Measurements from ENCODE around the gene THADA. TPM values are rescaled to one million over a fixed set of nuclear protein-coding genes. Genes with fewer than 3 reads are reported as not detected.

Gene THADA
- total RNA-seq, 1 experiment from 2014 or later = 27.5 TPM

GRCh38 chr2:43262951-43263350, 332.9 kb downstream of the THADA start:
- ATAC-seq = no peak

DNA sequence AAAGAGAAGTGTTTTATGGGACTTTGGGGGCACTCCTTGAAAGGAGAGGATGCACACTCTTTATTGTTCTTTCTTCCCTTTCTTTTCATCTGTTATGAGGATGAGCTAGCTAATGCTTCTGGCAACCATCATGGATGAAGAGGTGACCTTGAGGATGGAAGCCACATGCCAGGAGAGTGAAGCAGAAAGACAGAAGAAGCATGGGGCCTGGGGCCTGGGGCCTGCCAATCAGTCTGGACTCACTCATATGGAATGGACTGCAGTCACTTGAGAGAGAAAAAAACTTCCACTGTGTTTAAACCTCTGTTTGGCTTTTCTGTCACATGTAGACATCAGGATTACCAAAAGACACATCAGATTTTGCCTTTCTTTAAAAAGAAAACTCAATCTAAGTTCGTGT, 333.6 kb downstream of the THADA start:
- CTCF ChIA-PET = no interaction called here
- no peak for DNase-seq (ENCODE audit: low spot score)
- Mint-ChIP-seq H3K4me3 (no peak overlapping the region), H3K27me3 (ENCODE audit: low read depth) (no peaks in the 10 kb centered on the region), H3K36me3 (no peaks in the 10 kb centered on the region), H3K9me3 (no peaks in the 10 kb centered on the region), H3K4me1 (peaks cover 13% of the 10 kb centered on the region), H3K27ac (no peak overlapping the region)
- POLR2A ChIA-PET = no interaction called here
- TF ChIP-seq ZNF423 (CRISPR knock-in tag; IDR thresholded peaks at IDR 0.05) = no peak
- TF ChIP-seq GRHL2 (CRISPR knock-in tag; IDR thresholded peaks at IDR 0.05; ENCODE audit: insufficient replicate concordance, severe bottlenecking) = no peak
- no peak for ATAC-seq

More at GRCh38 chr2:43262951-43263350, 332.9 kb downstream of the THADA start:
- Mint-ChIP-seq H3K4me3 (no peak overlapping the region), H3K4me1 (peaks cover 17% of the 10 kb centered on the region), H3K9me3 (no peaks in the 10 kb centered on the region), H3K36me3 (no peaks in the 10 kb centered on the region), H3K27ac (no peak overlapping the region), H3K27me3 (ENCODE audit: low read depth) (no peaks in the 10 kb centered on the region)
- no peak for TF ChIP-seq PRDM15 (CRISPR knock-in tag; IDR thresholded peaks at IDR 0.05)
- TF ChIP-seq ZNF671 (CRISPR knock-in tag; IDR thresholded peaks at IDR 0.05) = no peak
- CTCF ChIA-PET = interaction anchor here (1.0 kb wide), 1 partner anchor 8 kb away, joined by 3 read pairs; no protein-coding TSS in a partner anchor
- DNase-seq (ENCODE audit: low spot score) = no peak
- POLR2A ChIA-PET = no interaction called here

GRCh38 chr2:43259512-43259911, 336.3 kb downstream of the THADA start:
- Mint-ChIP-seq H3K27ac (no peak overlapping the region), H3K4me3 (no peak overlapping the region), H3K4me1 (no peaks in the 10 kb centered on the region), H3K27me3 (ENCODE audit: low read depth) (no peaks in the 10 kb centered on the region), H3K9me3 (no peaks in the 10 kb centered on the region), H3K36me3 (no peaks in the 10 kb centered on the region)
- ATAC-seq (no peak), DNase-seq (ENCODE audit: low spot score) (no peak)
- ChIA-PET CTCF (no interaction called here), POLR2A (no interaction called here)
- TF ChIP-seq HMGA2 (CRISPR knock-in tag; IDR thresholded peaks at IDR 0.05) = no peak

DNA sequence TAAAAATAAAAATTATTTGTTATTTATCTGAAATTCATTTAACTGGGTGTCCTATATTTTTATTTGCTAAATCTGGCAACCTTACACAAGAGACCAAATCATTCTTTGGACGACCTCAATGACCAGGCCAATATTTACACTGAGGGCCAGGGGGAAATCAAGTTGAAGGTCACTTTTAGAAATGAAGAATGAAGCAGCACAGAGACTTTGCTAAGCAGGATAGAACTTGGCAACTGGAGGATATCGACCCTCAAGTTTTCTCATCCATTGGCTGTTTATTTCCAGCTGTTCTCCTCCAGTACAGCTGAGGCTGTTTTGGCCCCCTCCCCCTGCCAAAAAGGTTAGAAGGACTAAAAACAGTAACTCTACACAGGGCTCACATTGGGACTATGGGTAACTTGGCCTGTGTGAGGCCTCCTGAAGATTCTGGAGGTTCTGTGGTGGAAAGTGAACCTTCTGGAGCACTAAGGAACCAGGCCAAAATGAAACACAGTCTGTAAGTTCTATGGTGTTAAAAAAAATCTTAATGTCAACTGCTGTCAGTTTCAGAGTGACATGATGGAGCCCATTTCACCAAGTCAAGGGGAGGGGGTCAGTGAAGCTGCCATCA, 337.2 kb downstream of the THADA start:
- Mint-ChIP-seq H3K36me3 (no peaks in the 10 kb centered on the region), H3K4me1 (no peaks in the 10 kb centered on the region), H3K4me3 (no peak overlapping the region), H3K27me3 (ENCODE audit: low read depth) (no peaks in the 10 kb centered on the region), H3K9me3 (no peaks in the 10 kb centered on the region), H3K27ac (no peak overlapping the region)
- CTCF ChIA-PET = no interaction called here
- POLR2A ChIA-PET = no interaction called here
- no peak for ATAC-seq
- no peak for DNase-seq (ENCODE audit: low spot score)
- TF ChIP-seq, protein P1, sequence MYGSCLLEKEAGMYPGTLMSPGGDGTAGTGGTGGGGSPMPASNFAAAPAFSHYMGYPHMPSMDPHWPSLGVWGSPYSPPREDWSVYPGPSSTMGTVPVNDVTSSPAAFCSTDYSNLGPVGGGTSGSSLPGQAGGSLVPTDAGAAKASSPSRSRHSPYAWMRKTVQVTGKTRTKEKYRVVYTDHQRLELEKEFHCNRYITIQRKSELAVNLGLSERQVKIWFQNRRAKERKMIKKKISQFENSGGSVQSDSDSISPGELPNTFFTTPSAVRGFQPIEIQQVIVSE (CRISPR knock-in tag; IDR thresholded peaks at IDR 0.05; ENCODE audit: borderline replicate concordance) = no peak
- TF ChIP-seq, protein P2, sequence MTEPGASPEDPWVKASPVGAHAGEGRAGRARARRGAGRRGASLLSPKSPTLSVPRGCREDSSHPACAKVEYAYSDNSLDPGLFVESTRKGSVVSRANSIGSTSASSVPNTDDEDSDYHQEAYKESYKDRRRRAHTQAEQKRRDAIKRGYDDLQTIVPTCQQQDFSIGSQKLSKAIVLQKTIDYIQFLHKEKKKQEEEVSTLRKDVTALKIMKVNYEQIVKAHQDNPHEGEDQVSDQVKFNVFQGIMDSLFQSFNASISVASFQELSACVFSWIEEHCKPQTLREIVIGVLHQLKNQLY (CRISPR knock-in tag; IDR thresholded peaks at IDR 0.05) = no peak
- TF ChIP-seq GABPB1 (CRISPR knock-in tag; IDR thresholded peaks at IDR 0.05) = 0 out of 2 replicates have a peak, but pooled peaks have one; percentile 25

DNA sequence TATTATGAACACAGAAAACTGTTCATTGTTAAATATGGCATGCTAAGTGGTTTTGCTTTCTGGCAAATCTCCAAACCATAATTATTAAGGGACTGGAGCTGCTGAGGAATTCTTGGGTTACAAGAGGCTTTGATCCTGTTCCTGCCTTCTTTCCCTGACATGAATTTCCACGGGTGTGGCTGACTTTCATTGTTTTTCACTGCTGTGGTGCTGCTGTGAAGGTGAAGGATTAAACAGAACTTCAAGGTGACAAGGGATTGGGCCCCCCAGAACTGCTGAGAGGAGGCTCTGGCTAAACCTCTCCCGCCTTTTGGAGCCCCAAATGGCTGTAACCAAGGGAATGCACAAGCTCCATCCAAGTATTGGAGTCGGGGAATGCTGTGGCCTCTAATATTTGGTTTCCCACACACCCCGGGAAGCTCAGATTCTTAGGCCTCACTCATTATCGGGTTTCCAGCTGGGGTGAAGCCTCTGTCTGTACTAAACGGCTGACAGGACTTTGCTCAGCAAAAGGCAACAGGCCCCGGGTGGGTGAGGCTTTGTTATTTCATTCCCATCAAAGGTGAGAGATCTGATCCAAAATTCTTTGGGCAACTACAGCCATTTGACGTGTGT, 340.4 kb downstream of the THADA start:
- Mint-ChIP-seq H3K9me3 (no peaks in the 10 kb centered on the region), H3K27ac (no peak overlapping the region), H3K4me3 (no peak overlapping the region), H3K4me1 (no peaks in the 10 kb centered on the region), H3K36me3 (no peaks in the 10 kb centered on the region), H3K27me3 (ENCODE audit: low read depth) (no peaks in the 10 kb centered on the region)
- ChIA-PET POLR2A (no interaction called here), CTCF (no interaction called here)
- DNase-seq (ENCODE audit: low spot score) (no peak), ATAC-seq (no peak)
- TF ChIP-seq, protein P3, sequence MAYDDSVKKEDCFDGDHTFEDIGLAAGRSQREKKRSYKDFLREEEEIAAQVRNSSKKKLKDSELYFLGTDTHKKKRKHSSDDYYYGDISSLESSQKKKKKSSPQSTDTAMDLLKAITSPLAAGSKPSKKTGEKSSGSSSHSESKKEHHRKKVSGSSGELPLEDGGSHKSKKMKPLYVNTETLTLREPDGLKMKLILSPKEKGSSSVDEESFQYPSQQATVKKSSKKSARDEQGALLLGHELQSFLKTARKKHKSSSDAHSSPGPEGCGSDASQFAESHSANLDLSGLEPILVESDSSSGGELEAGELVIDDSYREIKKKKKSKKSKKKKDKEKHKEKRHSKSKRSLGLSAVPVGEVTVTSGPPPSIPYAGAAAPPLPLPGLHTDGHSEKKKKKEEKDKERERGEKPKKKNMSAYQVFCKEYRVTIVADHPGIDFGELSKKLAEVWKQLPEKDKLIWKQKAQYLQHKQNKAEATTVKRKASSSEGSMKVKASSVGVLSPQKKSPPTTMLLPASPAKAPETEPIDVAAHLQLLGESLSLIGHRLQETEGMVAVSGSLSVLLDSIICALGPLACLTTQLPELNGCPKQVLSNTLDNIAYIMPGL (CRISPR knock-in tag; IDR thresholded peaks at IDR 0.05) = no peak
- TF ChIP-seq NR3C1 (CRISPR knock-in tag; conservative IDR thresholded peaks at IDR 0.05; ENCODE audit: low read depth) = no peak
- TF ChIP-seq ZNF232 (CRISPR knock-in tag; IDR thresholded peaks at IDR 0.05) = no peak
- no peak for TF ChIP-seq RELA (CRISPR knock-in tag; IDR thresholded peaks at IDR 0.05; ENCODE audit: borderline replicate concordance)
- TF ChIP-seq, protein P4, sequence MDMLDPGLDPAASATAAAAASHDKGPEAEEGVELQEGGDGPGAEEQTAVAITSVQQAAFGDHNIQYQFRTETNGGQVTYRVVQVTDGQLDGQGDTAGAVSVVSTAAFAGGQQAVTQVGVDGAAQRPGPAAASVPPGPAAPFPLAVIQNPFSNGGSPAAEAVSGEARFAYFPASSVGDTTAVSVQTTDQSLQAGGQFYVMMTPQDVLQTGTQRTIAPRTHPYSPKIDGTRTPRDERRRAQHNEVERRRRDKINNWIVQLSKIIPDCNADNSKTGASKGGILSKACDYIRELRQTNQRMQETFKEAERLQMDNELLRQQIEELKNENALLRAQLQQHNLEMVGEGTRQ (CRISPR knock-in tag; IDR thresholded peaks at IDR 0.05) = no peak
- TF ChIP-seq ATF1 (CRISPR knock-in tag; IDR thresholded peaks at IDR 0.05) = no peak
- TF ChIP-seq, protein P5, sequence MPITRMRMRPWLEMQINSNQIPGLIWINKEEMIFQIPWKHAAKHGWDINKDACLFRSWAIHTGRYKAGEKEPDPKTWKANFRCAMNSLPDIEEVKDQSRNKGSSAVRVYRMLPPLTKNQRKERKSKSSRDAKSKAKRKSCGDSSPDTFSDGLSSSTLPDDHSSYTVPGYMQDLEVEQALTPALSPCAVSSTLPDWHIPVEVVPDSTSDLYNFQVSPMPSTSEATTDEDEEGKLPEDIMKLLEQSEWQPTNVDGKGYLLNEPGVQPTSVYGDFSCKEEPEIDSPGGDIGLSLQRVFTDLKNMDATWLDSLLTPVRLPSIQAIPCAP (CRISPR knock-in tag; IDR thresholded peaks at IDR 0.05) = no peak
- TF ChIP-seq, protein P6, sequence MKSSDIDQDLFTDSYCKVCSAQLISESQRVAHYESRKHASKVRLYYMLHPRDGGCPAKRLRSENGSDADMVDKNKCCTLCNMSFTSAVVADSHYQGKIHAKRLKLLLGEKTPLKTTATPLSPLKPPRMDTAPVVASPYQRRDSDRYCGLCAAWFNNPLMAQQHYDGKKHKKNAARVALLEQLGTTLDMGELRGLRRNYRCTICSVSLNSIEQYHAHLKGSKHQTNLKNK (CRISPR knock-in tag; IDR thresholded peaks at IDR 0.05) = no peak
